Measurements from ENCODE around the gene CRCP.
"Not testable (repeated sequence)": the region's sequence is repeated elsewhere in the genome, so short reads cannot be mapped to it uniquely, and the experiment has no call there.

The CRCP gene

DNA sequence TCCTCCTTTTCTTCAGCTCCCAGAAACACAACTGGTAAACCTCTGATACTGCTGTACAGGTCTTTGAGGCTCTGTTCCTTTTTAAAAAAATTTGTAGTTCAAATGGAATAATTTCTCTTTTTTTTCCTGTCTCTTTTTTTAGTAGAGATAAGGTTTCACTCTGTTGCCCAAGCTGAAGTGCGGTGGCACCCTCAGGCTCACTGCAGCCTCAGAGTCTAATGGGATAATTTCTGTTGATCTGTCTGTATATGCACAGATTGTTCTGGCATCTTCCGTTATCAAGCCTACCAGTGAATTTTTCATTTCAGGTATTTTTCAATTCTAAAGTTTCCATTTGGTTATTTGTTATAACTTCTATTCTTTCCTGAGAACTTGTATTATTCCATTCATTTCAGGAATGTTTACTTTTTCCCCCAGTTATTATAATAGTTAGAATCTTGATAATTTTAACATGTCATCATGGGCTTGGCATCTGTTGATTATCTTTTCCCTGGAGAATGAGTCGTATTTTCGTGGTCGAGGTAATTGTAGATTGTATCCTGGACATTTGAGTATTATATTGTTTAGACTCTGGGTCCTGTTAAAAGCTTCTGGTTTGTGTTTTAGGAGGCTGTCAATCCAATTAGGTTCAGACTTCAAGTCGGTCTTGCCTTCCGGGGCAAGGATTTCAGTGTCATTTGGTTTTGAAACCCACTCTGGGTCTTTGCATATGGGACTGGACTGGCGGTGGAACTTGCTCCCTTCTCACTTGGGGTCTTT, 24.5 kb downstream of the CRCP start:
- H3K4me3 ChIP-seq (ENCODE audit: low read length): no peak overlapping the region
- TF ChIP-seq, protein P1, sequence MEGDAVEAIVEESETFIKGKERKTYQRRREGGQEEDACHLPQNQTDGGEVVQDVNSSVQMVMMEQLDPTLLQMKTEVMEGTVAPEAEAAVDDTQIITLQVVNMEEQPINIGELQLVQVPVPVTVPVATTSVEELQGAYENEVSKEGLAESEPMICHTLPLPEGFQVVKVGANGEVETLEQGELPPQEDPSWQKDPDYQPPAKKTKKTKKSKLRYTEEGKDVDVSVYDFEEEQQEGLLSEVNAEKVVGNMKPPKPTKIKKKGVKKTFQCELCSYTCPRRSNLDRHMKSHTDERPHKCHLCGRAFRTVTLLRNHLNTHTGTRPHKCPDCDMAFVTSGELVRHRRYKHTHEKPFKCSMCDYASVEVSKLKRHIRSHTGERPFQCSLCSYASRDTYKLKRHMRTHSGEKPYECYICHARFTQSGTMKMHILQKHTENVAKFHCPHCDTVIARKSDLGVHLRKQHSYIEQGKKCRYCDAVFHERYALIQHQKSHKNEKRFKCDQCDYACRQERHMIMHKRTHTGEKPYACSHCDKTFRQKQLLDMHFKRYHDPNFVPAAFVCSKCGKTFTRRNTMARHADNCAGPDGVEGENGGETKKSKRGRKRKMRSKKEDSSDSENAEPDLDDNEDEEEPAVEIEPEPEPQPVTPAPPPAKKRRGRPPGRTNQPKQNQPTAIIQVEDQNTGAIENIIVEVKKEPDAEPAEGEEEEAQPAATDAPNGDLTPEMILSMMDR (conservative IDR thresholded peaks at IDR 0.05; ENCODE audit: low read depth, low read length): no peak
- DNase-seq (ENCODE audit: low read depth): no peak

DNA sequence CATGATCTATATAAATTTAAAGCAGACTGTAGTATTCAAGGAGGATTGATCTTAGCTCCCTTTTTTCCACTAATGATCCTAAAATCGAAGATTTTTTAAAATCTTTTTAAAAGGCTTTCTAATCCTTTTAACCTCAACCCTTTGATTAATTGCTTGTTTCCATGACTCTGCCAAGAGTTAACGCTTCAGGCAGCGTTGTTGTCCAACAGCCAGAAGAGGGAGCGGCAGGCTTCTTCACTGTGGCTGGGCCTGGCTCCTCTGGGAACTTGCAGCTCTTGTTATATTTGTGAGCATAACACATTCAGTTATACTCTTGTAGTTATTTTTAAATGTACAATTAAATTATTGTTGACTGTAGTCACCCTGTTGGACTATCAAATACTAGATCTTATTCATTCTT, 26.3 kb downstream of the CRCP start:
- TF ChIP-seq, protein P1 (conservative IDR thresholded peaks at IDR 0.05; ENCODE audit: low read depth, low read length): peak; percentile 78
- no peak overlapping the region for H3K4me3 ChIP-seq (ENCODE audit: low read length)
- DNase-seq (ENCODE audit: low read depth): peak; percentile 21

DNA sequence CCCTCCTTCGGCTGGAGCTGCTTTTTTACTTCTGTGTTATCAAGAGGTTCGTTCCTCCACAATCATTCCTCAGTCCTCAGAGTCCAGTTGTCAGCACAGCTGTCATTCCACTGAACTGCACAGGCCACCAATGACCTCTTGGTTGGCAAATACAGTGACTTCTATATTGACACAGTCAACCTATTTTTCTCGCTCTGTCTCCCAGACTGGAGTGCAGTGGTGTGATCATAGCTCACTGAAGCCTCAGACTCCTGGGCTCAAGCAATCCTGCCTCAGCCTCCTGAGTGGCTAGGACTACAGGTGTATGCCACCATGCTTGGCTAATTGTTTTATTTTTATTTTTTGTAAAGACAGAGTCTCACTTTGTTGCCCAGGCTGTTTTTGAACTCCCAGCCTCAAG, 27.7 kb downstream of the CRCP start:
- no peak for DNase-seq (ENCODE audit: low read depth)
- no peak overlapping the region for H3K4me3 ChIP-seq (ENCODE audit: low read length)
- TF ChIP-seq, protein P1 (conservative IDR thresholded peaks at IDR 0.05; ENCODE audit: low read depth, low read length): no peak

DNA sequence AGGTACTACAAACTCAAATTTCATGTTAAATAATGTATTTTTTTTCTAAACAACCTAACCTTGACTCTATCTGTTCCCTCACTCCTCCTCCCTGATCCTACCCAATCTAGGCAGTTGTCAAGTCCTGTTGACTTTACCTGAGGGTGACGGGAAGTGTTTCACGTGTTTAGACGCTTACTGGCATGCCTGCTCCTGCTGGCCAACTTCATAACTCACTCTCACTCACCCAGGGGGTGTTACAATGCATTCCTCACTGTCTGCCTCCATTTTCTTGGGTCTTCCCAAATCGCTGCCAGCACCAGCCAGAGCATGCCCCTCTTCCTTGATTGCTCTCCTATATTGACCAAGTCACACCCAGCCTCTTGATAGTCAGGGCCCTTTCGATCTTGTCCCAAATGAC, 28.3 kb downstream of the CRCP start:
- no peak overlapping the region for H3K4me3 ChIP-seq (ENCODE audit: low read length)
- DNase-seq (ENCODE audit: low read depth): no peak
- TF ChIP-seq, protein P1 (conservative IDR thresholded peaks at IDR 0.05; ENCODE audit: low read depth, low read length): no peak

DNA sequence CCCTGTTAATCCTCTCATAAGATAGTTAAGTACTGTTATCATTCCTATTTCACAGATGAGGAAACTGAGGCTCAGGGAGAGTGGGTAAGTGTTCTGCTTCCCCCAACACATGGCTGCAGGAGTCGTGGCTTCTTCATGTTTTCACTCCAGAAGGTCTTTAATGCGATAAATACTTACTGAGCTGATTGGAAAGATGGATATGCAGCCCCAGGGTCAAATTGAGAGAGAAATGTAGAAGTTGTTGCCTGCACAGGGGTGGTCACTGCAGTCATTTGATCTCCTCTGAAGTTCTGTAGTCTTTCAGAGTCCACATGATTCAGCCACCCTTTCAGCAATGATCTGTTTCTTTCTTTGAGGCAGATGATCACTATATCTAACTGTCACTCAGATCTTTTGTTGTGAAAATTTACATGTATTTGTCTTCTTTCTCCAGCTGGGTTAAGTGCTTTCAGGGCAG, 29.3 kb downstream of the CRCP start:
- DNase-seq (ENCODE audit: low read depth): no peak
- no peak overlapping the region for H3K4me3 ChIP-seq (ENCODE audit: low read length)
- TF ChIP-seq, protein P1 (conservative IDR thresholded peaks at IDR 0.05; ENCODE audit: low read depth, low read length): no peak

DNA sequence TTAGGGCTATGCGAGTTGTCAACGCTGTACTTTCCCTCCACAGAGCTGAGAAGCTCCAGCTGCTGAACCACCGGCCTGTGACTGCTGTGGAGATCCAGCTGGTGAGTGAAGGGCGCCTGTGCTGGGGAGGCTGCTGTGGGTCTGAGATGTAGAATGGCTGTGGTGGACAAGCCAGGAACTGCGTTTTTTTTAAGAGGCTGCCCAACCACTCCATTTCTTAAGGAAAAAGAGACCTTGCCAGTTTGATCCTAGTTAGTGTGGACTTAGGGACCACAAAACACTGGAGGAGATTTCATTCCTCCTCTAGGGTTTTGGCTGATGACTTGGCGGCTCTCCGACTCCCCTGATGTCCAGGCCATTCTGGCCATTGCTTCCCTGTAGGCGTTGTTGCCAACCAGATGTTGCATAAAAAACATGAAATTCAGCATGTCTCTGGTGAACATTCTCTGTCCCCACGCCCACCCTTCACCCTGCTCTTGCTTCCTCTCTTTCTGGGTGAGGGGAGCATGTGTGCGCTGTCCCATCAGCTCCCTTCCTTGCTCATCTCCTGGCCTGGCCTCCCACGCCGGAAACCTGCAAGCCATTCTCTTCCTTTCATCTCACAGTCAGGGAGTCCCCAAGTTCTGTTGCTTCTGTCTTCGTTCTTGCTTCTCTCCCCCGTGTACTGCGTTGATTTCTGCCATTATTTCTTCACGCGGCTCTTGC, 30.9 kb downstream of the CRCP start:
- DNase-seq (ENCODE audit: low read depth): no peak
- no peak overlapping the region for H3K4me3 ChIP-seq (ENCODE audit: low read length)
- TF ChIP-seq, protein P1 (conservative IDR thresholded peaks at IDR 0.05; ENCODE audit: low read depth, low read length): no peak

DNA sequence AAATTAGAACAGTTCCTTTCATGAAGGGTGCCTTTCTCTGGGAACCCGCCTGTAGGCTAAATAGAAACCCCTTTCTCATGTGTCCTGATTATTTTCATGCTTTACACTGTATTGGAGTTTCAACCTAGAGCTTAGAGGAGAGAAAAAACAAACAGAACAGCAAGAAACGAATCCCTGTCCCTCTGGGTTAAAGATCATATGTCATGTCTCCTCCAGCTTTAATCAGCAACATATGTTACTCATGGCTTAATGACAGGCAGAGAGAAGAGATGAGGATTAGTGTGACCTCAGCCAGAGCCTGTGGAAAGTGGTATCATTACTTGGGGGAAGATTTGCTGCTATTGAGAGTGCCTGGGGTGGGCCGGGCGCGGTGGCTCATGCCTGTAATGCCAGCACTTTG, 32.1 kb downstream of the CRCP start:
- TF ChIP-seq, protein P1 (conservative IDR thresholded peaks at IDR 0.05; ENCODE audit: low read depth, low read length): no peak
- H3K4me3 ChIP-seq (ENCODE audit: low read length): no peak overlapping the region
- DNase-seq (ENCODE audit: low read depth): no peak

DNA sequence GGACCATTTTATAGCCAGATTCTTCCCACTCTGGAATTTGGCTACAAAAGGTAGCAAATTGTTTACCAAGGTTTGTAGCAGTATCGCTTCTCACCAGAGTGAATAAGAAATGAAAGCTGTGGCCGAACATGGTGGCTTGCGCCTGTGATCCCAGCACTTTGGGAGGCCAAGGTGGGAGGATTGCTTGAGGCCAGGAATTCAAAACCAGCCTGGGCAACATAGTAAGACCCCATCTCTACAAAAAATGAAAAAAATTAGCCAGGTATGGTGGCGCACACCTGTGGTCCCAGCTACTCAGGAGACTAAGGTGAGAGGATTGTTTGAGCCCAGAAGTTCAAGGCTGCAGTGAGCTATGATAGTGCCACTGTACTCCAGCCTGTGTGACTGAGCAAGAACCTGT, 33.0 kb downstream of the CRCP start:
- not testable (repeated sequence) for DNase-seq (ENCODE audit: low read depth); H3K4me3 ChIP-seq (ENCODE audit: low read length)

Measured in retinal pigment epithelial cell (primary cell).